ENCODE data around the gene ZSWIM1. TPM values are rescaled to one million over a fixed set of nuclear protein-coding genes. Genes with fewer than 3 reads are reported as not detected.

ZSWIM1 gene
- polyA plus RNA-seq, 1 donor (not counting 4 experiments of a cell fraction or from before 2014, with no cell fraction given) = 4.4 TPM

DNA sequence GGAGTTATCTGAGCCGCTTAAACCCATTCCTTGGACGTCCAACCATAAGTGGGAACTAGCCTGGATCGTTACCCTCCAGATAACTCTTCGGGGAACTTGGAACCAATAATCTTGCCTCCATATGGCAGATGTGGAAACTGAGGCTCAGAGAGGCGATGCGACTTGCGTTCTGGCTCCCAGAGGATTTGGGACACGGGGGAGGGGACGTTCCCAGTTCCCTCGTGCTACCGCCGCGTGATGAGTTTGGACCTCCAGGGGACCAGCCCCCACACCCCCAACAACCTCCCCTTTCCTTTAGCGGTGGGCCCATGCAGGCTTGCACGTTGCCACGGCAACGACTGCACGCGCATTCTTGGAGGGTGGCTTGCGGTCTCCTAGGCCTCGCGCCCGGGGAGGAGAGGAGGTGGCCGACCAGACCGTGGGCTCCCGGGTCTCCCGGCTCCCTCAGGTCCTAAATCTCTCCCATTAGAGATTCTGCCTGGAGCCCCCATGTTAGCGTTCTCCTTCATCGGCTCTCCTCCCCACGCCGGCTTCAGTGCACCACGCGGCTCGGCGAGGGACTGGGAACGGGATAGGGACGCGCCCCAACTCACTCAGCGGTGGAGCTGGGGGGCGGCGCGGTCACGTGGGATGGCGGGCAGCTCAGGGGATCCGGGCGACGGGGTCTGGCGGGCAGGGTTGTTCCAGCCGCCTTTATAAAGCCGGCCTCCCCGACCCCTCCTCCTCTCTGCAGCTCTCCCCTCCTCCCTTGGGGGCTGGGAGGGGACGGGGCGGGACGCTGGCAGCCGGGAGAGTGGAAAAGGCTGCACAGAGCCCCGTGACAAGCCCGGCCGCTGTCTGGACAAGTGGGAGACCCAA is 30.7 kb downstream of the ZSWIM1 start, which contains the start of gene PLTP:
PLTP (minus strand) TSS at position 670 of the 858 bp plus-strand sequence. CDS start 703 bp downstream, outside the sequence.
- no peaks in the 10 kb centered on the region for H3K27me3 ChIP-seq (ENCODE audit: control insufficient read depth, extremely low read depth, insufficient read depth, low read length)
- H3K4me3 ChIP-seq (ENCODE audit: control insufficient read depth in 2 of 3, extremely low read depth in 1 of 3, insufficient read depth in 2 of 3, low read depth in 1 of 3, low read length in 3 of 3) = peak within 1 kb of the TSS; percentile 45 to 71 (median 60)
- no peak for FAIRE-seq
- DNase-seq (ENCODE audit: low read depth, low spot score) = no peak
- H3K27ac ChIP-seq (ENCODE audit: control insufficient read depth, insufficient read depth, low read length) = peak within 1 kb of the TSS; percentile 70
- H3K4me2 ChIP-seq (ENCODE audit: control insufficient read depth, extremely low read depth, insufficient read depth, low read depth, low read length) = peak within 1 kb of the TSS; percentile 94
- H3K36me3 ChIP-seq (ENCODE audit: control insufficient read depth in 2 of 2, extremely low read depth in 1 of 2, insufficient read depth in 2 of 2, low read length in 2 of 2) = peaks cover 3 to 8% of the 10 kb centered on the region in 2 experiments
- dilution Hi-C loops (cut with MboI; ENCODE audit: extremely low pct_ligation_motif_present, low sequenced_read_pairs) = no loop called here
- peaks cover 16% of the 10 kb centered on the region for H3K4me1 ChIP-seq (ENCODE audit: control insufficient read depth, extremely low read depth, insufficient read depth, low read length)
- no peaks in the 10 kb centered on the region for H4K20me1 ChIP-seq (ENCODE audit: control insufficient read depth, extremely low read depth, insufficient read depth, low read length)
- no peaks in the 10 kb centered on the region for H3K9me1 ChIP-seq (ENCODE audit: control insufficient read depth, extremely low read depth, insufficient read depth, low read length)
- no peak for TF ChIP-seq CTCF (optimal IDR thresholded peaks at IDR 0.05 in 1 of 3, IDR thresholded peaks at IDR 0.05 in 1 of 3, conservative IDR thresholded peaks at IDR 0.05 in 1 of 3; ENCODE audit: extremely low read depth in 1 of 3, insufficient read depth in 2 of 3, low read length in 3 of 3)
- TF ChIP-seq EZH2 (IDR thresholded peaks at IDR 0.05; ENCODE audit: low read length) = no peak
- H3K9me3 ChIP-seq (ENCODE audit: control insufficient read depth, low read depth, low read length) = no peaks in the 10 kb centered on the region
- no peaks in the 10 kb centered on the region for H3K79me2 ChIP-seq (ENCODE audit: control insufficient read depth, insufficient read depth, low read length)
- H2AFZ ChIP-seq (ENCODE audit: control insufficient read depth, low read length) = peak within 1 kb of the TSS; percentile 81
- peak within 1 kb of the TSS; percentile 76 for H3K9ac ChIP-seq (ENCODE audit: control insufficient read depth, extremely low read depth, insufficient read depth, low read length)

DNA sequence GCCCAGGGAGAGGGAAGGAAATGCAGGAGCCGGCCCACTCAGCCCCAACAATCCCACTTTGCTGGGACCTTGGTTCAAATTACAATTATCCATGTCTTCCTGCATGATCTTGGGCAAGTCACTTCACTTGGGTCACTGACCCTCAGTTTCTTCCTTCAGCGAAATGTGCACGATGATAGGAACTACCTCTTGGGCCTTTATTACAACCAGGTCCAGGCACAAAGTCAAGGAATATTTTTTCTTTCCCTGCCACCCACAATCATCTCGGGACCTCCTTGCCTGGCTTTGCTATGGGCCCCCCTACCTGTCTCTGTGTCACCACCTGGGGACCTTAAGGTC is 31.3 kb downstream of the ZSWIM1 start:
- Histone ChIP-seq H3K4me1 (ENCODE audit: control insufficient read depth, extremely low read depth, insufficient read depth, low read length) (peaks cover 16% of the 10 kb centered on the region), H3K4me2 (ENCODE audit: control insufficient read depth, extremely low read depth, insufficient read depth, low read depth, low read length) (peak overlapping the region; percentile 94), H3K4me3 (ENCODE audit: control insufficient read depth in 2 of 3, extremely low read depth in 1 of 3, insufficient read depth in 2 of 3, low read depth in 1 of 3, low read length in 3 of 3) (peak overlapping the region; percentile 45 to 71 (median 60)), H3K27ac (ENCODE audit: control insufficient read depth, insufficient read depth, low read length) (peak overlapping the region; percentile 70), H3K9me3 (ENCODE audit: control insufficient read depth, low read depth, low read length) (no peaks in the 10 kb centered on the region), H3K27me3 (ENCODE audit: control insufficient read depth, extremely low read depth, insufficient read depth, low read length) (no peaks in the 10 kb centered on the region), H4K20me1 (ENCODE audit: control insufficient read depth, extremely low read depth, insufficient read depth, low read length) (no peaks in the 10 kb centered on the region), H3K36me3 (ENCODE audit: control insufficient read depth in 2 of 2, extremely low read depth in 1 of 2, insufficient read depth in 2 of 2, low read length in 2 of 2) (peaks cover 3 to 7% of the 10 kb centered on the region in 2 experiments), H2AFZ (ENCODE audit: control insufficient read depth, low read length) (peak overlapping the region; percentile 65), H3K79me2 (ENCODE audit: control insufficient read depth, insufficient read depth, low read length) (no peaks in the 10 kb centered on the region), H3K9ac (ENCODE audit: control insufficient read depth, extremely low read depth, insufficient read depth, low read length) (peak overlapping the region; percentile 76), H3K9me1 (ENCODE audit: control insufficient read depth, extremely low read depth, insufficient read depth, low read length) (no peaks in the 10 kb centered on the region)
- DNase-seq (ENCODE audit: low read depth, low spot score) (no peak), FAIRE-seq (no peak)
- no peak for TF ChIP-seq EZH2 (IDR thresholded peaks at IDR 0.05; ENCODE audit: low read length)
- TF ChIP-seq CTCF (optimal IDR thresholded peaks at IDR 0.05 in 1 of 3, IDR thresholded peaks at IDR 0.05 in 1 of 3, conservative IDR thresholded peaks at IDR 0.05 in 1 of 3; ENCODE audit: extremely low read depth in 1 of 3, insufficient read depth in 2 of 3, low read length in 3 of 3) = no peak
- dilution Hi-C loops (cut with MboI; ENCODE audit: extremely low pct_ligation_motif_present, low sequenced_read_pairs) = no loop called here
